Measurements from ENCODE around the gene PPP1R18.
"Not testable (repeated sequence)": the region's sequence is repeated elsewhere in the genome, so short reads cannot be mapped to it uniquely, and the experiment has no call there.

The PPP1R18 gene

DNA sequence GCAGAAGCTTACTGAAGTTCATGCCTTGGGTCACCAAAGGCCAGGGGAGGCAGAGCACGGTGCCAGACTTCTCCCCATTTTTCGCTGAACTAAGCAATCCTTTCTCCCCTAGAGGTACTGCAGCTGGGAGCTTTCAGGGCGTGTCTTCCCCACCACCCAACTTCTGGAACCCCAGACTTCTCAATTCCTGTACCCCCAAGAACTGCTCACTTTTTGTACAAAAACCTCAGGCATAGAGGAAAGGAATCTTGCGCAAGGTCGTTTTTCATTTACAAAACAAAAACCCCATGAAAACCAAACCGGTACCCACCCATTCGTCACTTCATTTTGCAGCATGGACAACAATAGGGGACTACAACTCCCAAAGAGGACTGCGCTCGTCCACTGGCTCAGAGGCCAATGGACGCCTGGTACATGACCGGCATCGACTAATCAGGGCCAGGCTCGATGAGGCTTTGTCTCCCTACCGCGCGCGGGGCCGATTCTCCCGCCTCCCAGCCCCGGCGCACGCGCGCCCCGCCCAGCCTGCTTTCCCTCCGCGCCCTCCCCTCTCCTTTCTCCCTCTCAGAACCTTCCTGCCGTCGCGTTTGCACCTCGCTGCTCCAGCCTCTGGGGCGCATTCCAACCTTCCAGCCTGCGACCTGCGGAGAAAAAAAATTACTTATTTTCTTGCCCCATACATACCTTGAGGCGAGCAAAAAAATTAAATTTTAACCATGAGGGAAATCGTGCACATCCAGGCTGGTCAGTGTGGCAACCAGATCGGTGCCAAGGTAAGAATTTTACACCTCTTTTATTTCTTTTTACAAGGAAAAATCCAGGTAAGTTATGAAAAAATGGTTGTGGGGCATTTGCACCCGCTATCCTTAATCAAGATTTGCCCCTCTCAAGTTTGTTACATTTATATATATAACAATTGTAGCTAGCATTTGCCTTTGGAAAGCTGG is 33.6 kb upstream of the PPP1R18 start, which contains the start of gene TUBB:
TSS of gene TUBB (plus strand) at position 562 of the 947 bp plus-strand sequence. CDS start at position 717, 155 bp downstream.
- peak; percentile 71 for DNase-seq (ENCODE audit: low spot score)

DNA sequence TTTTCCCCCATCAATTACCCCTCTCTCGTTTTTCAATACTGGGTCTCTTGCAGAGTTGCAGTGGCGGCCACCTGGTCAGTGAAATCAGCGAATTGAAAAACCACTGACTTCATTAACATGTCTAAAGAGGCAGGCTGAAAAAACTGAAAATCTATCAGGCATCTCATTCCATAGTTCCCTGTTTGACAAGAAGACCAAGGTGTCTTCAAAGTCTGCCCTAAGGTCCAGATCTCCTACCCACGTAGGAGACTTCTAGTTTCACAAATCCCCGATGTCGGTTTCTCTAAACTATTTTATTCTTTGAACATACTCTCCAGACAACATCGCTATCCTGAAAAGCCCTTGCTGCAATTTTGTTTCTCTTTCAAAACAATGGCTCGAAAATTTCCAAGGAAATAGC is 32.9 kb upstream of the PPP1R18 start:
- no peak for DNase-seq (ENCODE audit: low spot score)

DNA sequence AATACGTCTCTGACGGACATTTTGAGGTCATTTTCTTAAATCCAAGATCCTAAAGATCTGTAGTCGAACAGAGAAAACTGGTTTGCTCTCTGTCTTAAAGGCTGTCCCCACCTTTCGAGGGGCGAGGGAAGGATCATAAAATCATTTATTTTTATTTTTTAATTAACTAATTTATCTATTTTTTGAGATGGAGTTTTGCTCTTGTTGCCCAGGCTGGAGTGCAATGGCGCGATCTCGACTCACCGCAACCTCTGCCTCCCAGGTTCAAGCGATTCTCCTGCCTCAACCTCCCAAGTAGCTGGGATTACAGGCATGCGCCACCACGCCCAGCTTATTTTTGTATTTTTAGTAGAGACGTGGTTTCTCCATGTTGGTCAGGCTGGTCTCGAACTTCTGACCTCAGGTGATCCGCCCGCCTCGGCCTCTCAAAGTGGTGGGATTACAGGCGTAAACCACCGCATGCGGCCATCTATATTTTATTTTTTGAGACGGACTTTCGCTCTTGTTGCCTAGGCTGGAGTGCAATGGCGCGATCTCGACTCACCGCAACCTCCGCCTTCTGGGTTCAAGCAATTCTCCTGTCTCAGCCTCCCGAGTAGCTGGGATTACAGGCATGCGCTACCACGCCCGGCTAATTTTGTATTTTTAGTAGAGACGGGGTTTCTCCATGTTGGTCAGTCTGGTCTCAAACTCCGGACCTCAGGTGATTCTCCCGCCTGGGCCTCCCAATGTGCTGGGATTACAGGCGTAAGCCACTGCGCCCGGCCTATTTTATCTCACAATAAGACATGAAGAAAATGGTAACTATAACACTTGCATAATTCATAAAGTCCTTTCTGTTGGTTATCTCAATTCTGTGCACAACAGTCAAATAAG is 31.6 kb upstream of the PPP1R18 start:
- not testable (repeated sequence) for DNase-seq (ENCODE audit: low spot score)

DNA sequence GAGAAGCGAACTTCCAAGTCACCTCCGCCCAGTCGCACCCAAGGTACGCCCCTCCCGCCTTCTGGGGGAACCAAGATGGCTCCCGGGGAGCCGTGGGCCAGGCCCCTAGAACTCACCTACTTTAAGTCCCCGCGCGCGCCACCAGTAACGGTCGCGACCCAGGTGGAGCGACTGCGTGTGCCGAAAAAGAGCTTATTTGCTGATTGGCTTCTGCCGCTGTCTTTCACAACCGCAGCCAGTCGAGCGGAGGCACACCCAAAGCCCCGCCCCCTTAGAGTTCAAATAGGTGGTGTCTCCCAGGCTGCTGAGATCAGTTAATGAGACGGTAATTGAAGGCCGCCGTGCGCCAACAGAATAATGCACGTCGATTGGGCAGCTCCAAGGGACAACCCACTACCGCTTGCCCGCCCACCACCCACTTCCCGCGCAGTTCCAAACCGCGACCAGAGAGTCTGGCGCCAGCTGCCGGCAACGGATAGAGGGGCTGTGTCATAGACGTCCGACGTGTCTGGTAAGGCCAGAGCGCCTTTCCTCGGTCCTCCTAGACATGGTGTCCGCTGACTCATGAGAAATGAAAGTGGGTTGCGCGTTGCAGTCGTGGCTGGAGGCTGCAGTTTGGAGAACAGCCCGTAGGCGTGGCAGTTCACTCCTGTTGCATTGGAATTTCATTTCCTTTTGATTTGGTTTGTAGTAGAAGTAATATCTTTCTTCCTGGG is 30.8 kb upstream of the PPP1R18 start, which contains the start of gene MDC1:
TSS of gene MDC1 (minus strand) at position 153 of the 716 bp plus-strand sequence. CDS start 2,106 bp downstream, outside the sequence.
- peak; percentile 98 for DNase-seq (ENCODE audit: low spot score)

DNA sequence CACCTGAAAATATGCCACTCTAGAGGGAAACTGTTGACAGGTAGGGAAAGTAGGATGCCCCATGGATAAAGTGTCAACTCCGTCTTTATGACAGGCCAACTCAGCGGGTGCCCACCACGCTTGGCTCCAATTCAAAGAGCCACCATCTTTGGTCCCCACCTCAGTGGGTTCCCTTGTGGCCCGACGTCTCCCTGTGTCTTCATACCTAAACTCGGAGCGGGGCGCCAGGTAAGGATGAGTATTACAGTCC is 30.4 kb upstream of the PPP1R18 start:
- DNase-seq (ENCODE audit: low spot score) = no peak

DNA sequence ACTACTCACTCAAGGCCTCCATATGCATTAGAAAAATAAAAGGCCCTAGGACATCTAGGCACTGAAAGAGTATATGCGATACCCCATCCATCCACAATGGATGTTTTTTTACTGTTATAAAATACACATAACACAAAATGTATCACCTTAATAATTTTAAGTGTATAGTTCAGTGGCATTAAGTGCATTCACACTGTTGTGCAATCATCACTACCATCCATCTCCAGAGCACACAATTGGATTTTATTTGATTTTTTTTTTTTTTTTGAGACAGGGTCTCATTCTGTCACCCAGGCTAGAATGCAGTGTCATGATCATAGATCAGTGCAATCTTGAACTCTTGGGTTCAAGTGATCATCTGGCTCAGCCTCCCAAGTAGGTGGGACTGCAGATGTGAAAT is 27.8 kb upstream of the PPP1R18 start:
- no peak for DNase-seq (ENCODE audit: low spot score)

DNA sequence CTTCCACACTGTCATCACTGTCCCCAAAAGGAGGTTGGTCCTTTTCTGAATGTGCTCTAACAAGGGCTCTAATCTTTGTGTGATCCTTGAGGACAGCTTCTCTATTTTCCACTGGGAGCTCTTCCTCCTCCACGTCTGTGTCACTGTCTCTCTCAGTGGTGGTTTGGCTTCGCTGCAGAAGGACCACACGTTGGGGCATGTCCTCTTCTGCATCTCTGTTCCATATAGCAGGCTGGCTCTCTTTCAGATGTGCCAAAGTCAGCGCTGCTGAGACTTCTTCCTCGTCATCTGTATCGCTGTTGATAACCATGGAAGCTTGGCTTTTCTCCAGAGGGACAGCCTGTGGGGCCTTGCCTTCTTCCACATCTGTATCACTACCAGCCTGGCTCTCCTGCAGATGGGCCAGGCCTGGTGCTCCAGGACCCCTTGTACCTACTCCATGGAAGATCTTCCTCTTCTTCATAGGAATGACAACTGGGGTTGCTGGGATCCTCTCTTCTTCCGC is 26.0 kb upstream of the PPP1R18 start:
- peak; percentile 75 for DNase-seq (ENCODE audit: low spot score)

DNA sequence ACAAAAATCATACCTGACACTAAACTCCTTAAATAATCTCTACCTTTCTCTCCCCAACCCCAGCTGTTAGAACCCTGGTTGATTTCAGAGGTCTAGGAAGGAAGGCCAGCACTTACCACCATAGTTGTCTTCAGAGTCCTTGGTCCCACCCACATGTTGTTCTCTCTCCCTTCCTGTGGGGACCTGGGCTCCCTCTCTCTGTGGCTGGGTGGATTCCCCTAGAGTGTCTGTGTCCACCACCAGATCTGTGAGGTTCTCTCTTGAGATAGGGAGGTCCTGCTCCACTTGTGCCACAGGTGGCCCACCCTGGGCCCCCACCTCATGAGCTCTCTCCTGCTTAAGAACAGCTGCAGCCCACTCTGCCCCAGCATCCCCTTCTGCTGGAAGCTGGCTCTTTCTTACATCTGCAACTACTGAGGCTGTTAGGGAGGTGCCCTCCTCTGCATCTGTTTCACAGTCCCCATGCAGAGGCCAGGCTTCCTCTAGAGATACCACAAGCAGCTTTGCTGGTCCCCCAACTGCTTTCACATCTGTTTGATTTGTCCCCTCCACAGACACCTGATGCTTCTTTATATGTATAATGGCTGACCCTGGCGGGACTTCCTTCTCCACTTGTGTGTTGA is 25.4 kb upstream of the PPP1R18 start:
- no peak for DNase-seq (ENCODE audit: low spot score)

DNA sequence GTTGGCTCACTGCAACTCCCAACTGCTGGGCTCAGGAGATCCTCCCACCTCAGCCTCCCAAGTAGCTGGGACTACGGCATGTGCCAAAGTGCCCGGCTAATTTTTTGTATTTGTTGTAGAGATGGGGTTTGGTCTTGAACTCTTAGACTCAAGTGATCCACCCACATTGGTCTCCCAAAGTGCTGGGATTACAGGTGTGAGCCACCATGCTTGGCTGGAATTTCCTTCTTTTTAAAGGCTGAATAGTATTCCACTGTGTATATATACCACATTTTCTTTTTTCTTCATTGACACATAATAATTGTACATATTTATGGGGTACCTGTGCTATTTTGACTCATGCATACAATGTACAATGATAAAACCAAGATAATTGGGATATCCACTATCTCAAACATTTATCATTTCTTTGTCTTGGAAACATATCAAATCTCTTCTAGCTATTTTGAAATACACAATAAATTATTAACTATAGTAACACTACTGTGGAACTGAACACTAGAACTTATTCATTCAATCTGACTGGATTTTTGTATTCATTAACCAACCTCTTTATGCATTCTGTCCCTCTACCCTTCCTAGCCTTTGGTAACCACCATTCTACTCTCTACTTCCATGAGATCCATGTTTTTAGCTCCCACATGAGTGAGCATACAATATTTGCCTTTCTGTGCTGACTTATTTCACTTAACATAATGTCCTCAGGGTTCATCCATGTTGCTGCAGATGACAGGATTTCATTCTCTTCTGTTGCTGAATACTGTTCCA is 22.8 kb upstream of the PPP1R18 start:
- DNase-seq (ENCODE audit: low spot score) = no peak

DNA sequence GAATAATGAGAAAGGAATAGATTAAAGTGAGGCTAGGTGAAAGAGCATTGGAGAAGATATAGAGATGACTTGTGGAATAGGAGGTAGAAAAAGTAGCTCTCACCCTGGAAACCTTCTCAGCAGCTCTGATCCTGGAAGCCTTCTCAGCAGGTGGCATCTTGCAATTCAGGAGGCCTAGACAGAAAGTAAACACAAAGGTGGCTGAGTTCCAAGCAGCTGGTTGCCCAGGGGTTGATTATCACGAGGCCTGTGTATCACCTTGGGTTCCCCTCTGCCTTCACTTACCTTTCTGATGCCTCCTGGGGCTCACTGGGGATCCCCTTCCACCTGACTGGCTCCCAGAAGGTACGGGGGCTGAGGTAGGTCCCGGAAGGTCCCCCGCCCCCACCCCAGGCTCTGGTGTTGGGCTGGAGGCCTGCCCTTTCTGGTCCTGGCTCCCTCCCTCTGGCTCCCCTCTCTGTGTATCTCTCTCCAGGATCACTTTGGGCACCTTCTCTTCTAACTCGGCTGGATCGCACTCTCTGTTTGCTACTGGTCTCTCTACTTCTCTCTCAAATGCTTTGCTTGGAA is 20.9 kb upstream of the PPP1R18 start:
- DNase-seq (ENCODE audit: low spot score) = no peak

DNA sequence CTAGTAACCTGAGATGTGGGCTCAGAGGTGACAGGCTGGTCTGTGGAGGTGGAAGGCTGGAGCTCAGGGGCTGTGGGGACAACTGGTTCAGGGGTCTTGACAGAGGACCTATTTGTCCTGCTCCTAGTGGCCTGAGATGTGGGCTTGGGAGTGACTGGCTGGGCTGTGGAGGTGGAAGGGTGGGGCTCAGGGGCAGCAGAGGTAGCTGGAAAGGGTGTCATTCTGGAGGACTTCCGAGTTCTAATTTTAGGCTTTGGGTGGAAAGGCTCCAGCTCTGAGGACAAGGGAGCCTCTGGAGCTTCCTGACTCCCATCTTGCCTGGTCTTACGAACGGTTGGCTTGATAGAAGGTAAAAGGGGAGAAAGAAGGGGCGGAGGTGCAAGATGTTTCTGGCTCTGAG is 19.2 kb upstream of the PPP1R18 start:
- DNase-seq (ENCODE audit: low spot score) = no peak

DNA sequence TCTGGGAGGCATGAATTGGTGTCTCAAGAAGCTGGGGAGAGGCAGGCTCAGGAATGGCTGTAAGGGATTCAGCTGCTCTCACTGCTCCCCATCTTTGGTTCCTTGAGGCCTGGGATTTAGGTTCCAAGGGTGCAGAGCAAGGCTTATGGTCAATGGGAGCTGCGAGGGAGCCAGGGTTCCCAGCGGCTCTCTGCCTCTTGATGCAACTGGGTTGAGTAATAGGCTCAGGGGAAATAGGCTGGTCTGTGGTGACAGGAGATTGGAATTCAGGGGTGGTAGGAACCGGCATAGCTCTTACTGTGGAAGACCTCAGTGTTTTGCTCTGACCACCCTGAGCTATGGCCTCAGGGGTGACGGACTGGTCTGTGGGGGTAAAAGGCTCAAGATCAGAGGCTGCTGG is 17.4 kb upstream of the PPP1R18 start:
- DNase-seq (ENCODE audit: low spot score) = no peak

DNA sequence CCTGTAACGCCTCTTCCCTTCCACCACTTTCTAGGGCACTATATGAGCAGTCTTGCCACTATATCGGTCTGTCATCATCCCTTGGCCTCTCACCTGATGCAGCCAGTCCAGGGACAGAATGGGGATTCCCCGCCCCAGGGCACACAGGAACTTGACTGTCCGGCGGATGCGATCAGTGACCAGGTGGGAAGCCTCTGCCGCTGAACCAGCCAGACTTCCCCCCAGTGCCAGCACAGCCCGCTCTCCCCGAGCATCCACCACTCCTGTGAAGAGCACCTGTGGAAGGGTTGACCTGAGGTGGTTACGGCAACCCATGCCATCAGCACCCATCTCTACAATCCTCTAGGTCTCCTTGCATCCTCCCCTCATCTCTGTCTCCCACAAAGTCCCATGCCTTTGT is 16.6 kb upstream of the PPP1R18 start:
- no peak for DNase-seq (ENCODE audit: low spot score)

DNA sequence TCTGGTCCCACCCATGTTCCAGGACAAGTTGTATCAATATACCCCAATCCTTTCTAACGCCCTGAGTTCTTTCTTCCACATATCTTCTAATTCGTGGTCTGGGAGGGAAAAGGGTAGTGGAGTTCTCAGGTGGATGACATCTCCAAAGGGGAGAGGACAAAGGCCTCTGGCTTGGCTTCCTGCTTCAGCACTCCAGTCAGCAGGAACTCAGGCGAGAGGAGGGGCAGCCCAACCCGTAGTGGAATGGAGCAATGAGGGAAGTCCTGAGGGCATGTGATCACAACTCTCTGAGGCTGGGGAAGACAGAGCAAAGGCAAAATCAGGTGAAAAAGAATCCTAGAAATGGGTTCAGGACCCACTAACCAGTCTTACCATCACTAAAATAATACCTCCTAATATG is 13.9 kb upstream of the PPP1R18 start:
- no peak for DNase-seq (ENCODE audit: low spot score)

DNA sequence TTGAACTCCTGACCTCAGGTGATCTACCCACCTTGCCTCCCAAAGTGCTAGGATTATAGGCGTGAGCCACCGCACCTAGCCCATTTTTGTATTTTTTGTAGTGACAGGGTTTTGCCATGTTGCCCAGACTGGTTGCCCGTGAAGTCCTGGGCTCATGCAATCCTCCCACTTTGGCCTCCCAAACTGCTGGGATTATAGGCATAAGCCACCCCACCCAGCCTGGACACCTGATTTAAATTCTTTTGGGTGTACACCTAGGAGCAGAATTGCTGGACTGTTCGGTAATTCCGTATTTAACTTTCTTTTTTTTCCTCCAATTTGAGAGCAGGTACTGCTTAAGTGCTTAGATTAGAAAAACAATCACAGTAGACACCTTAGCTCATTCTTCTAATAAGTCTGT is 10.0 kb upstream of the PPP1R18 start:
- DNase-seq (ENCODE audit: low spot score) = no peak

DNA sequence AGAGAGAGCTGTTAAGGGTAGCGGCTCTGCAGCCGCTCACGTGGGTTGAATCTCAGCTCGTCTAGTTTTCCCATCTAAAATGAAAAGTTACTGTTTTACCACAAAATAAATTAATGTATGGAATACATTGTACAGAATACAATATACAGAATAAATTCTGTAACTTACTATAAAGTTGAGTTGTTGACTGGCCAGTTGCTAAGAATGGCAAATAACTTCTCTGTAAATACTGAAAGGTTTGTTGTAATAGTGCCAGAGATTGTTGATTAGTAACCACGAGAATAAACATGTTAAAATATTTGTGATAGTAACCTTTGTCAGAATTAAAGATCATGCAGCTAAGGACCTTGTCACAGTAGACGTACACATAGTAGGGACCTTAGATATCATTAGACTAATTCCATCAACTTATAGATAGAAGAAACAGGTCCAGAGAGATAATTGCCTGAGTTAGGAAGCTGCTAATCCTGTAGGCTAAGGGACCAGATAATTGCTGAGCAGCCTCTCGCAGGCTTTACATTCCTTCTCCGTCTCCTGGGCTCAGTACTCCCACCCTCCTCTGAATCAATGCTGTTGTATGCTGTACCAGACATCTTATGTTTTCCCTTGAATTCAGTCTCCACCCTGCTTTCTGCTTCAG is 4.9 kb upstream of the PPP1R18 start:
- no peak for DNase-seq (ENCODE audit: low spot score)

DNA sequence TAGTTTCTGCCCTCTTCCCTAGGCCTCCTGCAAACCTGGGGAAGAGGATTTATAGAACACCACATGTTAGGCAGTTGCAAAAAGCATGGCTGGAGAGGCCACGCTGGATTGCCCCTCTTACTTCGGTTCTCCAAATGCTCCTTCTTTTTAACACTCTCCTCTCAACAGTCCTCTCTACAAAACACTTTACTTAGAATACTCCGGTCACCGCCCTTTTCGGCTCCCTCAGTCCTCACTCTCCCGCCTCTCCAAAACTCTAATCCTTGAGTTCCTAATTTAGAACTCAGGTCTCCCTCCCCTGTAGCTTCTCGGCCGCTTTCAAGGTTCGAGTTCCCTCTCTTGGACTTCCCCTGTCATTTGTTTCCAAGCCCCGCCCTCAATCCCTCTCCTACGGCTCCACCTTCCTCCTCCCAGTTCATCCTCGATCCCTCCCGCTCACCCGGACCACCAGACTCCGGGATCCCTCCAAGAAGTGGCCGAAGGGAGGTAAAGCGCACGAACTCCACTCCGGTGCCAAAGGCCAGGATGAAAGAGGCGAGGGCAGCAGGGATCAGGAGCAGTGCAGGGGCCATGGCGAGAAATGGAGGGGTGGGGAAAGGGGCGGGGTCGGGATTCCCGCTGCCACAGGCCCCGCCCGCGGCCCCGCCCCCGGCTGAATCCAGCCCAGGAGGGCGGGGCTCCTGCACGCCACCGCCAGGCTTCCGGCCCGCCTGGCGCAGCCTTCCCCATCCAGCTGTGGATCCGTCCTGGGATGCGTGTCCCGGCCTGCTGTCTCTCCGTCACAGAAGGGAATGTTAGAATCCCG is 4.2 kb upstream of the PPP1R18 start, which contains the start of gene NRM:
TSS of gene NRM (minus strand) at position 582 of the 805 bp plus-strand sequence. CDS start at position 572, 10 bp downstream.
- peak; percentile 67 for DNase-seq (ENCODE audit: low spot score)

DNA sequence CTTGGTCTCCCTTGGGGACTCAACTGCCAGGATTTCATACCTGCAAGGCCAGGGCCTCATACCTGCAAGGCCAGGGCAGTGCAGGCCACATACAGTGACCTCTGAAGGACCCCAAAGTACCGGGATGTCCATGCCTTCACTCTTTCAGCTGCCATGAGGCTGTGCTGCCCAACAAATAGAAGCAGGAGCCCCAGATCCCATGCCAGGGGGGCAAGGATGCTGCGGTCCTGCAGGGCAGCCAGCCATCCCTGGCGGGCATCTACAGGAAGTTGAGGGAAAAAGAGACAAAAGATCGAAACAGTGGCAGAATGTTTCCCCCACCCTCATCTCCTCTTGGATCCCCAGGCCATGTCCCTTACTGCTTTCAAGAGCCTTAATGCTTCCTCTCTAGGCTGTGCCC is 3.5 kb upstream of the PPP1R18 start:
- DNase-seq (ENCODE audit: low spot score) = no peak

Data from hematopoietic multipotent progenitor cell treated with erythropoietin and hydrocortisone succinate and interleukin-3 and kit ligand, for 17 days (in vitro differentiated cells).